ENCODE data around the gene LDB2.

Gene LDB2

GRCh38 chr4:16728849-16729248 lies 169.6 kb downstream of the LDB2 start:
- TF ChIP-seq TAF1 (IDR thresholded peaks at IDR 0.05; ENCODE audit: low read depth) (no peak), RAD21 (IDR thresholded peaks at IDR 0.05; ENCODE audit: low read depth) (no peak), NFIC (IDR thresholded peaks at IDR 0.05) (no peak), EP300 (IDR thresholded peaks at IDR 0.05; ENCODE audit: borderline replicate concordance) (no peak), TCF12 (IDR thresholded peaks at IDR 0.05; ENCODE audit: low read depth) (no peak), CEBPB (IDR thresholded peaks at IDR 0.05) (no peak), FOXM1 (IDR thresholded peaks at IDR 0.05; ENCODE audit: borderline replicate concordance, low read depth) (no peak), EGR1 (IDR thresholded peaks at IDR 0.05) (no peak), ZBTB7A (IDR thresholded peaks at IDR 0.05; ENCODE audit: low read depth) (no peak), REST (IDR thresholded peaks at IDR 0.05; ENCODE audit: low read depth) (no peak), MAX (IDR thresholded peaks at IDR 0.05) (no peak), TEAD4 (IDR thresholded peaks at IDR 0.05) (no peak), YY1 (IDR thresholded peaks at IDR 0.05; ENCODE audit: low read depth) (no peak), USF1 (IDR thresholded peaks at IDR 0.05) (no peak), CREB1 (IDR thresholded peaks at IDR 0.05; ENCODE audit: low read depth) (no peak)

- no peak for TF ChIP-seq CEBPB (IDR thresholded peaks at IDR 0.05)
- TF ChIP-seq TCF12 (IDR thresholded peaks at IDR 0.05; ENCODE audit: low read depth), result no peak
- no peak for TF ChIP-seq FOXM1 (IDR thresholded peaks at IDR 0.05; ENCODE audit: borderline replicate concordance, low read depth)
- TF ChIP-seq MAX (IDR thresholded peaks at IDR 0.05), result no peak
- no peak for TF ChIP-seq NFIC (IDR thresholded peaks at IDR 0.05)
- no peak for TF ChIP-seq YY1 (IDR thresholded peaks at IDR 0.05; ENCODE audit: low read depth)
- TF ChIP-seq TAF1 (IDR thresholded peaks at IDR 0.05; ENCODE audit: low read depth), result no peak
- no peak for TF ChIP-seq USF1 (IDR thresholded peaks at IDR 0.05)
- no peak for TF ChIP-seq REST (IDR thresholded peaks at IDR 0.05; ENCODE audit: low read depth)
- no peak for TF ChIP-seq ZBTB7A (IDR thresholded peaks at IDR 0.05; ENCODE audit: low read depth)
- TF ChIP-seq TEAD4 (IDR thresholded peaks at IDR 0.05), result no peak
- no peak for TF ChIP-seq EGR1 (IDR thresholded peaks at IDR 0.05)
- TF ChIP-seq CREB1 (IDR thresholded peaks at IDR 0.05; ENCODE audit: low read depth), result no peak
- no peak for TF ChIP-seq RAD21 (IDR thresholded peaks at IDR 0.05; ENCODE audit: low read depth)
- no peak for TF ChIP-seq EP300 (IDR thresholded peaks at IDR 0.05; ENCODE audit: borderline replicate concordance)
These were observed 170.3 kb downstream of the LDB2 start for GRCh38 chr4:16728111-16728510.

GRCh38 chr4:16727218-16727617 lies 171.2 kb downstream of the LDB2 start:
- no peak for TF ChIP-seq FOXM1 (IDR thresholded peaks at IDR 0.05; ENCODE audit: borderline replicate concordance, low read depth)
- TF ChIP-seq CEBPB (IDR thresholded peaks at IDR 0.05), result no peak
- no peak for TF ChIP-seq EP300 (IDR thresholded peaks at IDR 0.05; ENCODE audit: borderline replicate concordance)
- TF ChIP-seq EGR1 (IDR thresholded peaks at IDR 0.05), result no peak

- TF ChIP-seq NFIC (IDR thresholded peaks at IDR 0.05) (no peak), YY1 (IDR thresholded peaks at IDR 0.05; ENCODE audit: low read depth) (no peak), REST (IDR thresholded peaks at IDR 0.05; ENCODE audit: low read depth) (no peak), EP300 (IDR thresholded peaks at IDR 0.05; ENCODE audit: borderline replicate concordance) (no peak), USF1 (IDR thresholded peaks at IDR 0.05) (no peak)
These were observed 171.9 kb downstream of the LDB2 start for GRCh38 chr4:16726368-16727050.
